ENCODE measurements around the gene TXK.
A peak's percentile ranks its signal among the peaks of the same experiment; 100 is the strongest.

Gene TXK

GRCh38 chr4:48046059-48046458 is 88.0 kb downstream of the TXK start:
- DNase-seq: no peak

GRCh38 chr4:48044298-48044697 is 89.8 kb downstream of the TXK start:
- DNase-seq: no peak

DNA sequence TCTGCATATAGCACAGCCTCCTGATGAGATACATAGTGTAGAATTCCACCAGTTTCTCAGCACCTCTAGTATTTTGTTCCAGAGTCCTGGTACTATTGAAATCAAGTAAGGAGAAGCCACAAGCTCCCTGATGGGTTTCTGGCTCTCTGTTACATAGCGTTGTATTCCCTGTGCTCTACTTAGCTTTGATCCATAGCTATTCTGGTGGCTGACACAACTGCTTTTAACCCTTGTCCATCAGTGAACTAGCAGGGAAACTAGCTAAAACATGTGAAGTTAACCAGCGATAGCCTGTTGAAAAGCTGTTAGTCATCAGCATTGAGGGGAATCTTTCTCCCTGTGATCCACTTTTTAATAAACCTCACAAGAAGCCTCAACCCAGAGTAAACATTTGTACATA is 90.5 kb downstream of the TXK start:
- no peak for DNase-seq

DNA sequence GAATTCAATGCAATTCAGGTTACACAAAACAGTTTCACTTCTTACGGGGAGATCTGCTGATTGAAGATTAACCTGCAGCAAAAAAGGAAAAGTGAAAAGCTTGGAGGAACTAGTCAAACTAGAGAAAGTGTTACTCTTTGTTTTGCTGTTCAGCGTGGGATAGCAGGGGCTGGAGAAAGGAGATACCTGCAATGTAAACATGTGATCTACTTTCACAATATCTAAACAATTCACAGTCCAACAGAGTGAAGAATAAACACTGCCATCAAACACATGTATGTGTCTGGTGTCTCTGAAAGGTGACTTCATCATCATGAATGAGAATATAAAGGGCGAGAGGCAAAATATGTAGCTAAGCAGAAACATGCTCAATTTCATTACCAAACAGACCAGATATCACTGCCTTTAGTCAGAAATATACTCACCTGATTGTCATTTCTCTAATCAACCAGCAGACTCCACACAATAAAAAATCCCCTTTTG is 91.0 kb downstream of the TXK start:
- no peak for DNase-seq

- no peak for DNase-seq
Measured at GRCh38 chr4:48041535-48042137, 92.4 kb downstream of the TXK start.

DNA sequence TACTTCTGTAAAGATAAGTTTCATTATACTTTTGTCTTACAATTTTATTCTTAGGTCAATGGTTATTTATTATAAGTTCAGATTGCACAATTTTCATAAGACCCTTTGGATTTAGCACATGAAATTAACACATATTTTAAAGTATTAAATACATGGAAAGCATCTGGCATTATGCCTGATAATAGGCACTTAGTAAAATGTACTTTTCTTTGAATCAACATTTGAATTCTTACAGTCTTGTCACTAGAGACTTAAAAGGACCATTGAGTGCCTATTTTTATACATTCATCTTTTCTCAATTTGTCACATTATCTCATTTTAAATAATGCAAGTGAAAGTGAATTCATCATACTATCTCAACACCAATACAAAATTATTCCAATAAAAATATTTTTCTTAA is 94.5 kb downstream of the TXK start:
- no peak for DNase-seq

DNA sequence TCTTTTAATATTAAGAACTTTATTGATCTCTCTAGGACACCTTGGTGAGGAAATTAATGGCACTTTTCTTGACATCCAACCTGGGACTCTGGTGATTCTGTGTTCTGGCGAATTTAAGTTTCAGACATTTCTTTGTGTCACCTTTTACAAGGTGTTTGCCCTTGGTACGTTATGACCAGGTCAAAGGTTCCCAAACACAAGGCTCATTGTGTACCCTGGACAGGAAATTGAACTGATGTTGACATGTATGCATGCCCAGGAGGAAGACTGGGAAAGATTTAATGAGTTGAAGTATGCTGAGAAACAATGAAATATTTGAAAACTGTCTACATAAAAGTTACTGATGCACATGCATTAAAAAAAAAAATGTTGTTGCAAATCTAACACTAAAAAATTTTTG is 95.4 kb downstream of the TXK start:
- DNase-seq: no peak

- no peak for DNase-seq
Measured at GRCh38 chr4:48037117-48037462, 97.0 kb downstream of the TXK start.

DNA sequence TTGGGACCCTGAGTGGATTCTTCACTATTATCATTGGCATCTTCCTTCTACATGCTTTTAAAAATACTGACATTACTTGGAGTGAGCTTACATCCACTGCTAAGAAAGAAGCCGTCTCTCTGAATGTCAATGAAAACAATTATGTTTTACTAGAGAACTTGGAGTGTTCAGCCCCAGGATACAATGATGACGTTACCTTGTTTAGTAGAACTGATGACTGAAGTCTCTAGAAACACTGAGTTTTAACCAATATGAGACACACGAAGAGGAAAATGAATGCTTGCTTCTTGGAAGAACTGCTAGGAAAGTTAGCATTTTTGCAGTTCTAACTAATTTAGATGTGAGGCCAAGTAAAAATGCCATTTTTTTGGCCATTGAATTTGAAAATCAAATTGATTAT is 98.1 kb downstream of the TXK start:
- DNase-seq: no peak

- no peak for DNase-seq
Measured at GRCh38 chr4:48033825-48034413, 100.1 kb downstream of the TXK start.

DNA sequence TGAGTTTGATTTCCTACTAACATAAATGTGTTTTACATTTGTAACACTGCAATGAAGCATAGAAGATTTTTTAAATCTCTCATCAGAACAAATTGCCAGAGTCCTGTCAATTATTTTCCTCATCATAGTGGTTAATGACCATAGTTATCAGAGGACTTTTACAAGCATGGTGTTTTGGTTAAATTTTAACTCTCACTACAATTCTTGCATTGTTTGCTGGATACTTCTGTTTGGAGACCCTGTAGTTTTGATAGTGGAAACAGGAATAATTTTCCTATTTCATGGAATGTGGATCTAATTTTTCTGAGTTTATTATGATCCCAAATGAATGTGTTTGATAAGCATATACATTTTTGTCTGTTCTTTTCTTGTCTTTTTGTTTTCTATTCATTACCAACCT is 100.6 kb downstream of the TXK start:
- no peak for DNase-seq

- DNase-seq: no peak
Measured at GRCh38 chr4:48032721-48033120, 101.3 kb downstream of the TXK start.

DNA sequence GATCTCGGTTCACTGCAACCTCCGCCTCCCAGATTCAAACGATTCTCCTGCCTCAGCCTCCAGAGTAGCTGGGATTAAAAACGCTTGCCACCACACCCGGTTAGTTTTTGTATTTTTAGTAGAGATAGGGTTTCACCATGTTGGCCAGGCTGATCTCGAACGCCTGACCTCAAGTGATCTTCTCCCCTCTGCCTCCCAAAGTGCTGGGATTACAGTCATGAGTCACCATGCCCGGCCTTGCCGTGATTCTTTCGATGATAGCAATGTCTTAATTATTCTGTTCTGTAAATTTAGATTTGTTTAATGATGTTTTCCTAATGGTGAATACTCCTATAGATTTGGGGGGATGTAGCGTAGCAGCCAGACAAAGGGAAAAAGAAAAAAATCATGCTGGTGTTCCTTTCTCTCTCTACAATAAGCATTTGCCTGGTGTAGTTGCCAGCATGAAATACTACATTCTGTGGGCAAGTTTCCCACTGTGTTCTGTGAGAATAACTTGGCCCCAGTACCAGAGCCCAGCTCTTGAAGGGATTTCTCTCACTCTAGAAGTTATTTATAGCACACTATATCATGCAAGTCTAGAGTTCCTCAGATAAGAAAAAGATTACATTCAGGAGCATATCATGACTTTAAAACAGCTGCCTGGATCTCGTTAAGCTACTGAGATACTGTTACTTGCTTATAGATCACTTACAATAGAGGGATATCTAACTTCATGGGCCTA is 102.1 kb downstream of the TXK start:
- DNase-seq: peak; percentile 25

- no peak for DNase-seq
Measured at GRCh38 chr4:48030470-48030869, 103.6 kb downstream of the TXK start.

DNA sequence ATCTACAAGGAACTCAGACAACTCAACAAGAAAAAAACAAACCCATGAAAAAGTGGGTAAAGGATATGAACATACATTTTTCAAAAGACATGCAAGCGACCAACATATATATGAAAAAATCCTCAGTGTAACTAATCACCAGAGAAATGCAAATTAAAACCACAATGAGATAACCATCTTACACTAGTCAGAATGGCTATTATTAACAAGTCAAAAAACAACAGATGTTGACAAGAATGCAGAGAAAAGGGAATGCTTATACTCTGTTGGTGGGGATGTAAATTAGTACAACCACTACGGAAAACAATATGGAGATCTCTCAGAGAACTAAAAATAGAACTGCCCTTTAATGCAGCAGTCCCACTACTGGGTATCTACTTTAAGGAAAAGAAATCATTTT is 105.4 kb downstream of the TXK start:
- peak; percentile 5 for DNase-seq

- no peak for DNase-seq
Measured at GRCh38 chr4:48027653-48028052, 106.4 kb downstream of the TXK start.

DNA sequence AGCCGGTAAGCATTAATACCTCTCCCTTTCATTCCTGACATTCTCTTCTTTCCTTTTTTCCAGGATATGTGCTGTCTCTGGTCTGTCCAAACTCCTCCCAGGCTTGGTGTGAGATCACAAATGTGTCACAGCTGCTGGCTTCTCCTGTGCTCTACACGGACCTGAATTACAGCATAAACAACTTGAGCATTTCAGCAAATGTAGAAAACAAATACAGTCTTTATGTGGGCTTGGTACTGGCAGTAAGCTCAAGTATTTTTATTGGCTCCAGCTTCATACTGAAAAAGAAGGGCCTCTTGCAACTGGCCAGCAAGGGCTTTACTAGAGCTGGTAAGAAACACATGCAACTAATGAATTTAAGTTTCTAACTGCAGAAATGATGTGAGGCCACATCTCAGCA is 109.0 kb downstream of the TXK start:
- DNase-seq: peak; percentile 22

DNA sequence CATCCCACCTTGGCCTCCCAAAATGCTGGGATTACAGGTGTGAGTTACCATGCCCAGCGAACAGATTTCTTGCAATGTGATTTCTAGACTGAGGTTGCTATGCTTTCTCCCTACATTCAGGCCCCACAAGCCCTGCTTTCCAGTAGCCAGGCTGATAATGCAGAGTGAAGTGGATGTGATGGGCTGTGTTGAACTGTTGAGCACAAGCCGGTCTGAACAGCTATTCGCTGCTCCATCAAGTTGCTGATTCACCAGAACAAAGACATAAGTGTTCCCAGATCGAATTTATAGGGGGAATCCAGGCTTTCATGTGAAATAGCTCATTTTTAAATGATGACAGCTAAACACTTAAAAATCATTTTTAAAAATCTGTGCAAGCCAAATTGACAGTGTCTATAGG is 109.5 kb downstream of the TXK start:
- DNase-seq: no peak

DNA sequence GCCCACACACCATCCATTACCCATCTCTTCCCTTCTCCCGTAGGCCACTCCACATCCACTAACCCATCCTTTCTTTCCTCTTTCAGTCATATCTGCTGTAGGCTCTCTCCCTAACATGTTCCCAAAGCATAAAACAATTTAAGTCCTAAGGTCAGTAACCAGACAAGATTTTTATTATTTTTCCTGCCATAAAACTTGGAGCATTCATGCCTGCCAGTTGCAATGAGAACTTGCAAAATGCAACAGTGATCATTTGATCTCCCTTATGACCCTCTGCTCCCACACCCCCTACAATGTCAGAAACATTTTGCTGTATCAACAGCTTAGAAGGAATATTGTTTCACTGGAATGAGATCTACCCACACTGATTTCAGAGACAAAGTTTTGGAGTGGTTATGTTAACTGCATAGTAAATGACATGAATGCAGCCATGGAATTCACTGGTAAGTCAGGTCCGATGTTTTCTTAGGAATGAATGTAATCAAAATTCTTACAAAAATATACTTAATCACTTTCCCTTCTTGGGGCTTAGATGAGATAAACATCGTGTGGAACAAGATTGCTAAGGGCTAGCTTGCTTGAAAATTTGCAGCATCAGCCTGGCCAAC is 111.8 kb downstream of the TXK start:
- no peak for DNase-seq

GRCh38 chr4:48021100-48021499 is 113.0 kb downstream of the TXK start:
- DNase-seq: no peak

DNA sequence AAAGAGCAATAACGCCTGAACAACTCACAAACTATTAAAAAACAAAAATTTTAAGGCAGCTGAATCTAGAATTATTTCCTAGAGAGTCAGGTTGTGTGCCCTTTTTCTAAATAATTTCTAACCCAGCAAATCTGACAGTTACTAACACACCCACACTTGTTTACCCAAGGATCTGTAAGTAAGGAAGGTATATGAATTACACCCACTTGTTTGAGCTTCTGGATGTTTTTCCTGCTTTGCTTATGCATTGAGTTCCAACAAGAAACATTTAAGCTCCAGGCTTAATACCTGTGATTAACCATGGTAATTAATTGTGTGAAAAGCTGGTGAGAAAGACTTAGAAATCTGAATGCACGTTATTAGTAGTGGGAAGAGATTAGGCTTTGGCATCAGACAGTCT is 115.9 kb downstream of the TXK start:
- no peak for DNase-seq

GRCh38 chr4:48017108-48017571 is 116.9 kb downstream of the TXK start:
- DNase-seq: peak; percentile 55

Data from fibroblast of skin of right quadriceps (primary cell).